OCI-LY3 (cell line): Measurements from ENCODE around the gene ACTN3.
A peak's percentile ranks its signal among the peaks of the same experiment; 100 is the strongest.

ENCODE experiments used
- H2AFZ ChIP-seq: fragments of 200-600, 300-600 bp; shearing (Covaris generic); 2 replicates; pipeline ENCODE4 v1.6.0; 2014; ENCODE audit warnings: antibody characterized with exemption, low read depth, low read length
- H3K27ac ChIP-seq: fragments of 200-600, 300-600 bp; sonication (generic); 2 replicates; pipeline ENCODE4 v1.5.1; 2014; ENCODE audit warnings: mild to moderate bottlenecking, low read length, moderate library complexity, mixed read lengths
- H3K27me3 ChIP-seq: fragments of 200-600, 300-600 bp; sonication (generic); 2 replicates; pipeline ENCODE4 v1.6.1; 2014; ENCODE audit warnings: low read depth, low read length, mixed read lengths
- H3K36me3 ChIP-seq: fragments of 200-600, 300-600 bp; sonication (generic); replicated peaks from 2 replicates; pipeline ENCODE3; 2014; ENCODE audit warnings: low read depth, low read length, mixed read lengths
- H3K4me1 ChIP-seq: fragments of 300-600, 200-600 bp; sonication (generic); 2 replicates; pipeline ENCODE4 v1.6.1; 2014; ENCODE audit warnings: low read length, mixed read lengths
- H3K4me2 ChIP-seq: fragments of 200-600, 300-600 bp; sonication (generic); 2 replicates; pipeline ENCODE4 v1.6.1; 2014; ENCODE audit warnings: low read length, mixed read lengths
- H3K4me3 ChIP-seq: fragments of 300-600, 200-600 bp; sonication (generic); 2 replicates; pipeline ENCODE4 v1.5.1; 2014; ENCODE audit warnings: antibody characterized with exemption, mild to moderate bottlenecking, low read length, moderate library complexity
- H3K79me2 ChIP-seq: fragments of 300-600, 200-600 bp; shearing (Covaris generic); 2 replicates; pipeline ENCODE4 v1.6.1; 2014; ENCODE audit warnings: mild to moderate bottlenecking, low read length, mixed read lengths
- H3K9ac ChIP-seq: fragments of 300-600, 200-600 bp; shearing (Covaris generic); 2 replicates; pipeline ENCODE4 v1.6.0; 2014; ENCODE audit warnings: mild to moderate bottlenecking, low read length, moderate library complexity
- H3K9me3 ChIP-seq: fragments of 200-600, 300-600 bp; shearing (Covaris generic); 2 replicates; pipeline ENCODE4 v1.6.1; 2014; ENCODE audit warnings: low read length, mixed read lengths; ENCODE audit not compliant: insufficient read depth
- H4K20me1 ChIP-seq: fragments of 200-600, 300-600 bp; sonication (generic); 2 replicates; pipeline ENCODE4 v1.6.1; 2016; ENCODE audit warnings: low read length, mixed read lengths; ENCODE audit not compliant: insufficient read depth
- CTCF ChIP-seq: fragments of 200-600, 300-600 bp; sonication (generic); IDR thresholded peaks from 2 replicates; pipeline ENCODE4 v1.5.1; 2014; ENCODE audit warnings: antibody characterized with exemption, low read length, low read depth
- EZH2phosphoT487 ChIP-seq: fragments of 200-600 bp; shearing (Covaris generic); IDR thresholded peaks from 2 replicates; pipeline ENCODE4 v1.6.1; 2018; ENCODE audit warnings: antibody characterized with exemption, mixed run types, low read depth

The ACTN3 gene

GRCh38 chr11:66509131-66509561, 37.6 kb upstream of the ACTN3 start:
- Histone ChIP-seq H3K9ac (no peak overlapping the region), H4K20me1 (no peaks in the 10 kb centered on the region), H3K4me3 (no peak overlapping the region), H3K4me1 (peaks cover 8% of the 10 kb centered on the region), H3K9me3 (no peaks in the 10 kb centered on the region), H3K4me2 (no peak overlapping the region), H3K36me3 (peaks cover 9% of the 10 kb centered on the region), H2AFZ (no peak overlapping the region), H3K27ac (no peak overlapping the region), H3K79me2 (peaks cover 9% of the 10 kb centered on the region), H3K27me3 (no peaks in the 10 kb centered on the region)
- no peak for TF ChIP-seq EZH2phosphoT487
- TF ChIP-seq CTCF: no peak

- Histone ChIP-seq H3K4me2 (peak within 1 kb of the TSS; percentile 82), H3K9me3 (no peaks in the 10 kb centered on the region), H3K27ac (peak within 1 kb of the TSS; percentile 36), H4K20me1 (no peaks in the 10 kb centered on the region), H3K27me3 (no peaks in the 10 kb centered on the region), H3K4me3 (peak within 1 kb of the TSS; percentile 84), H3K4me1 (peaks cover 8% of the 10 kb centered on the region), H3K9ac (peak within 1 kb of the TSS; percentile 61), H3K36me3 (peaks cover 1% of the 10 kb centered on the region), H3K79me2 (peaks cover 9% of the 10 kb centered on the region), H2AFZ (peak within 1 kb of the TSS; percentile 91)
- TF ChIP-seq EZH2phosphoT487 (no peak), CTCF (0 out of 2 replicates have a peak, but pooled peaks have one; percentile 15)
These were observed 36.3 kb upstream of the ACTN3 start, which contains the start of gene BBS1 for GRCh38 chr11:66510271-66510989. BBS1 (plus strand) TSS chr11:66510635; CDS start chr11:66510660, 25 bp downstream.

- Histone ChIP-seq H3K4me1 (peaks cover 8% of the 10 kb centered on the region), H2AFZ (peak overlapping the region; percentile 78; the same call in 1 of the 2 replicates), H4K20me1 (no peaks in the 10 kb centered on the region), H3K27me3 (no peaks in the 10 kb centered on the region), H3K4me2 (peak overlapping the region; percentile 82), H3K27ac (no peak overlapping the region), H3K9ac (peak overlapping the region; percentile 61), H3K4me3 (peak overlapping the region; percentile 84), H3K9me3 (no peaks in the 10 kb centered on the region), H3K36me3 (no peaks in the 10 kb centered on the region), H3K79me2 (peaks cover 9% of the 10 kb centered on the region)
- no peak for TF ChIP-seq EZH2phosphoT487
- no peak for TF ChIP-seq CTCF
These were observed 35.7 kb upstream of the ACTN3 start for GRCh38 chr11:66510990-66511339.

DNA sequence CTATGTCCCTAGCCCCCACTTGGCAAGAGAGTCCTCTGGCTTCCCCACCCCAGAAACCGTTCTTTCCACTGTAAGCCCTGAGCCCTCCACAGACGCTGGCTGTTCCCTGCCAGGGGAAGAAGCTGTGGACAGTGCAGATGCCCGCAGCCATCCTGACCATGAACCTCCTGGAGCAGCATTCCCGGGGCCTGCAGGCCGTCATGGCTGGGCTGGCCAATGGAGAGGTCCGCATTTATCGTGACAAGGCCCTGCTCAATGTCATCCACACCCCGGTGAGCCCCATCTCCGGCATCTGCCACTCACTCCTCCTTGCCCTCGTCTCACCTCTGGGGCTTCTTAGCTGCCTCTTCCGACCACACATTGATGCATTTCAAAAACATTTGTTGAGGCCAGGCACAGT, 23.1 kb upstream of the ACTN3 start:
- no peak for TF ChIP-seq CTCF
- no peak for TF ChIP-seq EZH2phosphoT487
- Histone ChIP-seq H3K4me1 (no peaks in the 10 kb centered on the region), H3K4me3 (no peak overlapping the region), H2AFZ (no peak overlapping the region), H3K27me3 (no peaks in the 10 kb centered on the region), H3K36me3 (peaks cover 18% of the 10 kb centered on the region), H3K9ac (no peak overlapping the region), H4K20me1 (no peaks in the 10 kb centered on the region), H3K79me2 (no peaks in the 10 kb centered on the region), H3K4me2 (no peak overlapping the region), H3K27ac (no peak overlapping the region), H3K9me3 (no peaks in the 10 kb centered on the region)
